ENCODE results near the gene IL23R. TPM values are rescaled to one million over a fixed set of nuclear protein-coding genes. Genes with fewer than 3 reads are reported as not detected.

IL23R gene
- total RNA-seq, 2 experiments from 2014 or later = 0.48 to 0.57 TPM

DNA sequence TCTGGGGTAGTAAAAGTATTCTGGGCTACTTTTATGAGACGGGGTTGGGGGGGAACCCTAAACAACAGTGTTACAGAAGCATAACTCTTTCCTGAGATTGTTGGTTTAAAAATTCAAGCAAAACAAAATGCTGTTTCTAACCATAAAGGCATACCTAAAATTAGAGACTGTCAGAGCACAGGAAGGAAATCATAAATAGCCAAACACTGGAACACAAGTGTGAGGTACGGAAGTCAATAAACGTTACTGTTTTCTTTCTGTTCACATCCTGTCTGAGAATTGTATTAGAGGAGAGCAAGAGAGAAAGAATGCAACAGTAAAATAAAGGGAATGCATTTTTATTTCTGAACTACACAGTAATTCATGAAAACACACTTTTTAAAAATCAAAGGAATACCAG is 98.6 kb downstream of the IL23R start:
- ChIA-PET CTCF (no interaction called here), POLR2A (no interaction called here)
- peaks cover 29% of the 10 kb centered on the region for H3K4me1 Mint-ChIP-seq
- DNase-seq = no peak
- H3K9me3 Mint-ChIP-seq = peaks cover 8% of the 10 kb centered on the region
- H3K27ac Mint-ChIP-seq = peak overlapping the region; percentile 86
- H3K4me3 Mint-ChIP-seq = peak overlapping the region; percentile 12
- peaks cover 2% of the 10 kb centered on the region for H3K36me3 Mint-ChIP-seq (ENCODE audit: low read depth)
- no peaks in the 10 kb centered on the region for H3K27me3 Mint-ChIP-seq

DNA sequence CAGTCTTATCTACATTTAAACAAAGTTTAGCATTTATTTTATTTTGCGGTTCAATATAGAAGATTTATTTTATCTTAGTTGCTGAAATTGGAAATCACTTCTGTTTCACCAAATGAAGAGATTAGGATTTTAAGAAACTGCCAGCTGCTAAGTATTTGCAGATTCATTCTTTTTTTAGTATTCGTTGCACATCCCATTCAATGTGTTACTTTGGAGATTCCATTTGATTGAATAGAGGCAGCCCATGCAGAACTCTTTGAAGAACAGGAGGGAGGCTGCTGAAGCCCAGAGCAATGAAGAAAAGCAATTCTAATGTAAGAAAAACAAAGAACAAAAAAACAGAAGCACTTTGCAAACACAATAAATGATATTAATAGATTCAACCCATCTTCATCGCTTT is 102.8 kb downstream of the IL23R start:
- Mint-ChIP-seq H3K36me3 (ENCODE audit: low read depth) (peaks cover 29% of the 10 kb centered on the region), H3K9me3 (peaks cover 30% of the 10 kb centered on the region), H3K4me1 (peaks cover 20% of the 10 kb centered on the region), H3K27ac (no peak overlapping the region), H3K27me3 (no peaks in the 10 kb centered on the region), H3K4me3 (no peak overlapping the region)
- DNase-seq = no peak
- ChIA-PET CTCF (interaction anchor here (0.6 kb wide), 1 partner anchor 454 kb away, joined by 3 read pairs; no protein-coding TSS in a partner anchor), POLR2A (no interaction called here)

DNA sequence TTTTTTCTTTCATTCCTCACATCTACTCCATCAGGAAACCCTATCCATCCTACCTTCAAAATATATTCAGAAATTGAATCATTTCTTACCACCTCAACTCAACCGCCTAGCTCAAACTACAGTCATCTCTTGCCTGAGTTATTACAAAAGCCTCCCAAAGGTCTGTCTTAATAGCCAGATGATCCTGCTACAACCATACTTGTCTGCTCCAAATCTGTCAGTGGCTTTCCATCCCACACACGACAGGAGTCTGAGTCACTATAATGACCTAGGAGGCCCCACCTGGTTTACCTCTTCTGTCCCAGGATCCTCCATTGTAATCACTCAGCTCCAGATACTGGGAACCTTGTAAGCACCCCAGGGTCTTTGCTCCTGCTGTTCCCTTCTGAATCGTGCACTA is 104.3 kb downstream of the IL23R start:
- ChIA-PET CTCF (interaction anchor here (0.6 to 2.3 kb wide), 4 partner anchors 13 to 81 kb away, joined by 3 to 8 read pairs (median 5); no protein-coding TSS in a partner anchor), POLR2A (no interaction called here)
- no peaks in the 10 kb centered on the region for H3K27me3 Mint-ChIP-seq
- peaks cover 27% of the 10 kb centered on the region for H3K36me3 Mint-ChIP-seq (ENCODE audit: low read depth)
- H3K4me3 Mint-ChIP-seq = no peak overlapping the region
- peaks cover 31% of the 10 kb centered on the region for H3K9me3 Mint-ChIP-seq
- peaks cover 26% of the 10 kb centered on the region for H3K4me1 Mint-ChIP-seq
- DNase-seq = no peak
- no peak overlapping the region for H3K27ac Mint-ChIP-seq

DNA sequence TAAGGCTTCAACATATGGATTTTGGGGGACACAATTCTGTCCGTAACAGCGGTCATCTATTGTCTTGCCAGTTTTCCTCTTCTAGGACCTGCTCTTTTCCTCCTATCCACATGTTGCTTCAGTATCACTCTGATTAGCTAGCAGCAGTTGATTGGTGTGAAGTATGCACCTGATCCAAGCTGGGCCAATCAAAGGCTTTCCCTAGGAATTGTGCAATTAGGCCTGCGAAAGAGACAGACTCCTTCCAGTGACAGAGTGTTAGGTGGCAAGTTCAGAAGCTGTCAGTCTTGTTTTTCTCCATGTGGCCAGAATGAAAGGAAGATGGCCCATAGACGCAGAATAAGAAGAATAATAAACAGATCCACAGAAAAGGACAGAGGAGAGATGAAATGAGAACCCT is 107.3 kb downstream of the IL23R start:
- DNase-seq = no peak
- Mint-ChIP-seq H3K36me3 (ENCODE audit: low read depth) (peaks cover 42% of the 10 kb centered on the region), H3K4me3 (no peak overlapping the region), H3K27me3 (no peaks in the 10 kb centered on the region), H3K27ac (peak overlapping the region; percentile 79), H3K9me3 (peaks cover 38% of the 10 kb centered on the region), H3K4me1 (peaks cover 36% of the 10 kb centered on the region)
- POLR2A ChIA-PET = interaction anchor here (0.6 kb wide), 1 partner anchor 34 kb away, joined by 3 read pairs; no protein-coding TSS in a partner anchor
- CTCF ChIA-PET = interaction anchor here (0.9 to 2.0 kb wide), 4 partner anchors 10 to 27 kb away, joined by 3 to 9 read pairs (median 6); no protein-coding TSS in a partner anchor

DNA sequence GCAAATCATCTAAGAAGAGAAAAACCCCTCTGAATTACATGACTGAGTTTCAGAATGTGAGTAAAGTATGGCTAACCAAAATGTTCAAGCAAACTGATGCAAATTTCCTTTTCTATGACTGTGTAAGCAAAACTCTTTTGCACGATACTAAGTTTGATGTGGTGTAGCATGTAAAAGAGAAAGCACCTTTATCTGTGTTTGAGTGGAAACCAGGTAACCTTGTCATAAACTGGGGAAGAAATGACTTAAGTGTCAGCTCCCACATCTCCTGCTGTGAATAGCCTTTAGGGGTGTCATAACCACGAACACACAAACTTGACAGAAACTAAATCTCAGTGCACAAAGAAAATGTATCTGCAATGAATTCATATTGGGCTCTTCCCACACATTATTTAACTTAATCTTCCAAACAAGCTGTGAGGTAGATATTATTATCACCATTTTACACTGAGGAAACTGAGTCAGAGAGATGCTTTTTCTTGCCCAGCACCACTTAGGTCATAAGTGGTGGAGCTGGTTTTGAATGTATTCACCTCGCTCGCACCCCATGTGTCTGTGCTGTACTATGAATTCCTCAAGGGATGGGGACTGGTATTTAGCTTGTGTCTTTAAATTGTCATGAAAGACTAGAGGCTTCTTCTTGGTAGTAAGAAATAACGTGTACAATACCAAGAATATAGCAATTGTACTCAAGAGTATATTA is 108.5 kb downstream of the IL23R start:
- H3K4me1 Mint-ChIP-seq = peaks cover 36% of the 10 kb centered on the region
- H3K27ac Mint-ChIP-seq = peak overlapping the region; percentile 78
- POLR2A ChIA-PET = no interaction called here
- H3K27me3 Mint-ChIP-seq = no peaks in the 10 kb centered on the region
- CTCF ChIA-PET = interaction anchor here (0.9 to 2.0 kb wide), 5 partner anchors 9 to 66 kb away, joined by 3 to 9 read pairs (median 6); no protein-coding TSS in a partner anchor
- H3K4me3 Mint-ChIP-seq = no peak overlapping the region
- peak; percentile 54 for DNase-seq
- peaks cover 42% of the 10 kb centered on the region for H3K36me3 Mint-ChIP-seq (ENCODE audit: low read depth)
- H3K9me3 Mint-ChIP-seq = peaks cover 38% of the 10 kb centered on the region

DNA sequence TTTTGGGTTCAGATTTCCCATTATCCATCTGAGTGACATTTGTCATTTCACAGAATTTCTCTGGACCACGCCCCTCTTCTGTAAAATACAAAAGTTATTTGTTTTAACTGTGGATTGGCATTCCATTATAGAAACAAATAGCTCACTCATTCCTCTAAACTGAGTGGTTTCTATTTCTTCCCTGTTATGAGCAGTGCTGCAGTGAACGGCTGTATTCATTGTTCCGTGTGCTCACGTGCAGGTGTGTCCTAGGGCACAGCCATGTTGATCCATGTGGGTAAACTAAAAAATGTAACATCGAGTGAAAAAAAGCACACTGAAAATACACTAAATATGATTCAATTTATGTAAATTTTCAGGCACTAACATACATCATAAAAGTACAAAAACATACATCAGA is 114.4 kb downstream of the IL23R start:
- ChIA-PET CTCF (interaction anchor here (1.3 kb wide), 2 partner anchors 8 to 210 kb away, joined by 3 read pairs; no protein-coding TSS in a partner anchor), POLR2A (no interaction called here)
- peaks cover 14% of the 10 kb centered on the region for H3K36me3 Mint-ChIP-seq (ENCODE audit: low read depth)
- H3K27ac Mint-ChIP-seq = no peak overlapping the region
- DNase-seq = no peak
- H3K27me3 Mint-ChIP-seq = no peaks in the 10 kb centered on the region
- H3K4me3 Mint-ChIP-seq = no peak overlapping the region
- H3K9me3 Mint-ChIP-seq = peaks cover 5% of the 10 kb centered on the region
- peaks cover 11% of the 10 kb centered on the region for H3K4me1 Mint-ChIP-seq

DNA sequence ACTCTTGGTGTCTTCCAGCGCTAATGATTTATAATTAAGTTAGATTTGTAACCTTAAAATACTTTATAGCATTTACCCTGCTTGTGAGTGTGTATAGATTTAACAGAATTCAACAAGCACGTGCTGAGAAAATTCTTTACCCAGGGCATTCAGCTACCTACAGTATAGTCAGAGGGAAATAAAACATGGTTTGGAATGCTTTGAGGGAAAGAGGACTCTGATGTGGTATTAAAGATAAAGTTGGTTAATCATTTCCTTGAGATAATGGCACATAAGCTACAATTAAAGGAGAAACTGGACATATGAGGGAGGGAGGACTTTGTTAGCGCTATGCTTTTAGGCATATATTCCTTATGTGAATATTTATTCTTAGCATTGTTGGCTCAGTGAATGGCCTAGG is 115.0 kb downstream of the IL23R start:
- POLR2A ChIA-PET = no interaction called here
- CTCF ChIA-PET = interaction anchor here (1.3 kb wide), 2 partner anchors 9 to 210 kb away, joined by 3 read pairs; no protein-coding TSS in a partner anchor
- Mint-ChIP-seq H3K4me3 (no peak overlapping the region), H3K27me3 (no peaks in the 10 kb centered on the region), H3K9me3 (no peaks in the 10 kb centered on the region), H3K4me1 (peaks cover 12% of the 10 kb centered on the region), H3K36me3 (ENCODE audit: low read depth) (peaks cover 9% of the 10 kb centered on the region), H3K27ac (no peak overlapping the region)
- DNase-seq = no peak

DNA sequence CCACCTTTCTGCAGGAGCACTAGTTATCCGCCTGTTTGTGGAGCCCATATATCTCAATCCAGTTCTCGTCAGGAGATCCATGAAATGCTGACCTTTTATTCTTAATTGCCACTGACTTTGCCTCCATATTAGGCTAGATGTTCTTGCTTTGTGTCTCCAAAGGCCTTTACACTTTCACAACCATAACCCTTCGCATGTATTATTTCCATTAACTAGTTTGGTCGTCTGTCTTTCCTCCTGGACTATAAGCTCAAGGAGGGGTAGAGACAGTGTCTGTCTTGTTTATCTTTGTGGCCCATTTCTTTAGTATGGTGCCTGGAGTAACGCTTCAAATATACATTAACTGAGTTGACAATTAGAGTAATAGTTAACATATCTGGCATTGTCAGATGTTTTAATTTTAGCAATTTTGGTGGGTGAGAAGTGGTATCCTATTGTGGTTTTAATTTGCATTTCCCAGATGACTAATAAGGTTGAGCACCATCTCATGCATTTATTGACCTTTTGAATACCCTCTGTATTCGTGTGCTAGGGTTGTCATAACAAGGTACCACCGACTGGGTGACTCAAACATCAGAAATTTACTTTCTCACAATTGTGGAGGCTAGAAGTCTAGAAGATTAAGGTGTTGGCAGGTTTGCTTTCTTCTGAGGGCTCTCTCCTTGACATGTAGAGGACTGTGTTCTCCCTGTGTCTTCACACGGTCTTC is 119.7 kb downstream of the IL23R start:
- Mint-ChIP-seq H3K4me1 (peaks cover 12% of the 10 kb centered on the region), H3K36me3 (ENCODE audit: low read depth) (peaks cover 9% of the 10 kb centered on the region), H3K27ac (no peak overlapping the region), H3K4me3 (no peak overlapping the region), H3K9me3 (peaks cover 7% of the 10 kb centered on the region), H3K27me3 (no peaks in the 10 kb centered on the region)
- POLR2A ChIA-PET = no interaction called here
- no peak for DNase-seq
- CTCF ChIA-PET = interaction anchor here (0.5 to 1.4 kb wide), 6 partner anchors 9 to 96 kb away, joined by 3 to 7 read pairs (median 4); no protein-coding TSS in a partner anchor

DNA sequence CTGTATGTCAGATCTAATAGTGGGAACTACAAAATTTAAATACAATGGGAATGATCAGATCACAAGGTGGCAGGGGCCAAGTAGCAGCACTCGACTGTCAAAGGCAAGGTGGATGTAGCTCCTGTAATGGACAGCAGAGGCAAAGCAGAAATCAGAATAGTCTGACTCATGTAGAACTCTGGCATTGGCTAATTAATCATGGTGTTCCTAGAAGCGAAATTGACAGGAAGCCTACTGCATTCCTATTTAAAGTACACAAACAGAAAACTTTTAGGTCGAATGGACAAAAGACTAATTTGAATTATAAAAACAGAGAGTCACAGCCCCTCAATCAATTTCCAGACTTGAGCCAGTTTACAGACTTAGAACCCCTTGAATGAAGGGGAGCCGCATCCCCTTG is 124.0 kb downstream of the IL23R start:
- peaks cover 27% of the 10 kb centered on the region for H3K4me1 Mint-ChIP-seq
- peaks cover 20% of the 10 kb centered on the region for H3K36me3 Mint-ChIP-seq (ENCODE audit: low read depth)
- H3K27me3 Mint-ChIP-seq = no peaks in the 10 kb centered on the region
- no peak for DNase-seq
- peaks cover 24% of the 10 kb centered on the region for H3K9me3 Mint-ChIP-seq
- ChIA-PET POLR2A (no interaction called here), CTCF (interaction anchor here (1.2 kb wide), 1 partner anchor 11 kb away, joined by 5 read pairs; no protein-coding TSS in a partner anchor)
- H3K27ac Mint-ChIP-seq = no peak overlapping the region
- no peak overlapping the region for H3K4me3 Mint-ChIP-seq

DNA sequence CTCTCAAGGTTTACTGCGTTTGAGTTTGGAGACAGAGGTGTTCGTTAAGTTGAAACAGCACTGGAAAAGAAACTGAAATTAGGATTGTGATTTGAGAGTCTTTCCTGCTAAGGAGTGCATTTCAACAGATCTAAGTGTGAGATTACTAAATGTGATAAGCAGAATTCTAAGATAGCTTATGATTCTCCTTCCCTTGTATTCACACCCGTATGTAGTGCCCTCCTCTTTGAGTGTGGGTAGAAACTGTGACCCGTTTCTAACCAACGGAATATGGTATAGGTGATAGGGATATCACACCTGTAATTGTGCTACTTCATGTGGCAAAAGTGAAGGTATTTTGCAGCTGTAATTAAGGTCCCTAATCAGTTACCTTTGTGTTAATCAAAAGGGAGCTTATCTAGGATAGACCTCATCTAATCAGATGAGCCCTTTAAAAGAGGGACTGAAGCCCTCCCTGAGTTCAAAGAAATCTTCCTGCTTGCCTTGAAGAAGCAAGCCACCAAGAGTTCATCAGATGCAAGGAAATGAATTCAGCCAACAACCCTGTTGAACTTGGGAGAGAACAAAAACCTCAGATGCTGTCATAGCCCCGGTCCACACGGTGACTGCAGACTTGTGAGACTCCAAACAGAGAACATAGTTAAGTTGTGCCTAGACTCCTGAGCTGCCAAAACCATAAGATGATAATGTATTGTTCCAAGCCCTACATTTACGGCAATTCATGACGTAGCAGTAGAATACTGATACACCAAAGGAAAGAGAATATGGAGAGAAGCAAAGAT is 128.8 kb downstream of the IL23R start:
- H3K4me1 Mint-ChIP-seq = peaks cover 35% of the 10 kb centered on the region
- H3K27ac Mint-ChIP-seq = peak overlapping the region; percentile 20
- H3K27me3 Mint-ChIP-seq = no peaks in the 10 kb centered on the region
- DNase-seq = no peak
- ChIA-PET CTCF (interaction anchor here (0.9 to 1.8 kb wide), 9 partner anchors 8 to 103 kb away, joined by 3 to 5 read pairs (median 4); no protein-coding TSS in a partner anchor), POLR2A (no interaction called here)
- H3K36me3 Mint-ChIP-seq (ENCODE audit: low read depth) = peaks cover 21% of the 10 kb centered on the region
- H3K9me3 Mint-ChIP-seq = peaks cover 28% of the 10 kb centered on the region
- H3K4me3 Mint-ChIP-seq = no peak overlapping the region

DNA sequence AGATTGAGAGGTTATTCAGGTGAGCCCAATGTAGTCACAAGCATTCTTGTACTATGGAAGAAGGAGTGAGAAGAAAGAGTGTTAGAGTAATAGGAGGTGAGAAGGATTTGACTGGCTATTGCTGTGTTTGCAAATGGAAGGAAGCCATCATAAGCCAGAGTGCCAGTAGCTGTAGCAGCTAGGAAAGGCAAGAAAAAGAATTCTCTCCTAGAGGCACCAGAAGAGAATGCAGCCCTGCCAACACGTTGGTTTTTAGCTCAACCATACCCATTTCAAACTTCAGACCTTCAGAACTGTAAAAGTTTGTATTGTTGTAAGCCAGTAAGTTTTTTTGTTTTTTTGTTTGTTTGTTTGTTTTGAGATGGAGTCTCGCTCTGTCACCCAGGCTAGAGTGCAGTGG is 132.5 kb downstream of the IL23R start:
- peaks cover 11% of the 10 kb centered on the region for H3K9me3 Mint-ChIP-seq
- peaks cover 15% of the 10 kb centered on the region for H3K36me3 Mint-ChIP-seq (ENCODE audit: low read depth)
- ChIA-PET POLR2A (no interaction called here), CTCF (interaction anchor here (1.1 to 1.4 kb wide), 2 partner anchors 11 to 37 kb away, joined by 3 read pairs; no protein-coding TSS in a partner anchor)
- H3K27me3 Mint-ChIP-seq = no peaks in the 10 kb centered on the region
- DNase-seq = no peak
- no peak overlapping the region for H3K4me3 Mint-ChIP-seq
- H3K27ac Mint-ChIP-seq = no peak overlapping the region
- peaks cover 55% of the 10 kb centered on the region for H3K4me1 Mint-ChIP-seq

DNA sequence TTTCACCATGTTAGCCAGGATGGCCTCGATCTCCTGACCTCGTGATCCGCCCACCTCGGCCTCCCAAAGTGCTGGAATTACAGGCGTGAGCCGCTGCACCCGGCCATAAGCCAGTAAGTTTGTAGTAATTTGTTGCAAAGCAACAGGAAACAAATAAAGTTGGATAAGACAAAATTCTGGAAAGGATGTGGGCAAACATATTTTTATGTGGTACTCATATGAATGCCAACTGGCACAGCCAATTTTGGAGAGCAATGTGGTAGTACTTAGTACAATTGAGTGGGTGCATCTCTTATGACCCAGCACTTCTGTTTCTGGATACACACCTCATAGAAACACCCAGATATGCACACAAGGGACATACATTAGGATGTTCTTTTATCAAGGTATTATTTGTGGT is 133.0 kb downstream of the IL23R start:
- POLR2A ChIA-PET = no interaction called here
- H3K27ac Mint-ChIP-seq = no peak overlapping the region
- H3K36me3 Mint-ChIP-seq (ENCODE audit: low read depth) = peaks cover 15% of the 10 kb centered on the region
- H3K27me3 Mint-ChIP-seq = no peaks in the 10 kb centered on the region
- CTCF ChIA-PET = interaction anchor here (1.1 to 1.4 kb wide), 2 partner anchors 11 to 37 kb away, joined by 3 read pairs; no protein-coding TSS in a partner anchor
- peaks cover 11% of the 10 kb centered on the region for H3K9me3 Mint-ChIP-seq
- peaks cover 56% of the 10 kb centered on the region for H3K4me1 Mint-ChIP-seq
- no peak for DNase-seq
- H3K4me3 Mint-ChIP-seq = no peak overlapping the region

Measured in activated CD4-positive, alpha-beta T cell treated with anti-CD3 and anti-CD28 coated beads, Interleukin-2, amount 10 ng/mL, durations not matched to agents 7 days and 5 days (primary cell).